GM15510 (cell line): ENCODE results near the gene ZNF142.

ENCODE experiments used
- POLR2A ChIP-seq: IDR thresholded peaks from 3 replicates; pipeline ENCODE4 v1.6.1; 2011; ENCODE audit warnings: borderline replicate concordance; ENCODE audit not compliant: insufficient read length; ENCODE audit errors: extremely low read depth

ZNF142 gene

GRCh38 chr2:218663901-218664300, 4.5 kb upstream of the ZNF142 start:
- TF ChIP-seq POLR2A = no peak

DNA sequence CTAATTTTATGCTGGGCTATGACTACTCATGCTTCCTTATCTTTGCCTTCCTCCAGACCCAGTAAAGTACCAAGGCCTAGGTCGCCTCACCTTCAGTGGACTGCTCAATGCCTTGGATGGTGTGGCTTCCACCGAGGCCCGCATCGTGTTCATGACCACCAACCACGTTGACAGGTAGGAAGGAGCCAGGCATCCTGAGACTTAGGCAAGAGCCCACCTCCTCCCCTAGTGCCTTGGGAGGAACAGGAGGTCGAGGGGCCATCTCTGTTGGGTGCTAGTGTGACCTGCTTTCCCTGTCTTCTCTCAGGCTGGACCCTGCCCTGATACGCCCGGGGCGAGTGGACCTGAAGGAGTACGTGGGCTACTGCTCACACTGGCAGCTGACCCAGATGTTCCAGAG, 3.4 kb upstream of the ZNF142 start:
- TF ChIP-seq POLR2A = no peak

DNA sequence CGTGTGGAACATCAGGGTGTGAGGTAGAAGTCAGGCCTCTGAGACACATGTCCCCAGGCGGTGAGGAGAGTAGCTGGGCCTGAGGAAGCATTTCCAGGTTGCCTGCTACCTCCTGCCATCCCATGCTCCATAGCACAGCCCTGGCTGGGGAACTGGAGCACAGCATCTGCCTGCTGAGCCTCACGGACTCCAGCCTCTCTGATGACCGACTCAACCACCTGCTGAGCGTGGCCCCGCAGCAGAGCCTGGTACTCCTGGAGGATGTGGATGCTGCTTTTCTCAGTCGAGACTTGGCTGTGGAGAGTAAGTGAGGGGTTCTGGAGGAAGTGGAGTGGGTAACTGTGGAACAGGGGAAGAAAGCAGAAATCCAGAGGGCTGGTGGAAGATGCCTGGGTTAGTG, 3.0 kb upstream of the ZNF142 start:
- TF ChIP-seq POLR2A = no peak

- TF ChIP-seq POLR2A = no peak
These were observed 550 bp upstream of the ZNF142 start for GRCh38 chr2:218659988-218660358.

DNA sequence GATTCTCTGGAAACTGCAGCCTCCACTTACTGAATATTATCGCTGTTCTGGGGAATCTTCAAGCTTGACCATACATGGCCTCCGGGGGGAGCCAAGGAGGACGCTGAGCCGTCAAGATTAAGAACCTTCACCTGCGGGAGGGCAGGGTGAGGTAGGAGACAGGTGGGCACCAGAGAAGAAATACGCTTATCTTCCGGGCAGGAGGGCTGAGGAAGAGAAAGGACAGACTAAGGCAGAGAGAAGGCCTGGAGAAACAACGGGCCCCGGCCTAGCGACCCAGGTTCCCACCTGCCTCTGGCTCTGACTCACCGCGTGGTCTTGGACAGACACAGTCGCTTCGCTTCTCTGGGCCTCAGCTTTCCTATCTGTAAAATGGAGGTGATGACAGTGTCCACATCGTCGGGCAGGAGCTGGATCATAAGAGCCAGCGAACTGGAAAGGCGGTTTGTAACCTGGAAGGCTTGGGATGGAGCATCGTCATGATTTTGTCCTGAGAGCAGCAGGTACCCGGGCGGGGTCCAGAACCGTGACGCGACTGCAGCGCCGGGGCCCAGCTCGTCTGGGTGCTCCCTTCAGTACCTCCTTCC, 659 bp downstream of the ZNF142 start:
- TF ChIP-seq POLR2A = no peak

- TF ChIP-seq POLR2A = no peak
These were observed 3.7 kb downstream of the ZNF142 start for GRCh38 chr2:218655751-218656150.

DNA sequence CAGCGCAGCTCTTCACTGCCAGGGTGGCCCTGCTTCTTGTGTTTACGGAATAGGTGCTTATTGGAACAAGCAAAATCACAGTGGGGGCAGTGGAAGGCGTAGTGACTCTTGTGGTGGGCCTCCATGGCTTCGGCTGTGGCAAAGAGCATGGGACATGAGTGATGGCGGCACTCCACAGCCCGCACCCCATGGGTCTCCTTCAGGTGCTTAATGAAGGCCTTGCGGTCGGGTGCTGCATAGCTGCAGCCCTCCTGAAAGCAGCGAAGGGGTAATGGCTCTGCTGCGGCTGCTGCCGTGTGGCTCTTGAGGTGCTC, 10.7 kb downstream of the ZNF142 start:
- no peak for TF ChIP-seq POLR2A

DNA sequence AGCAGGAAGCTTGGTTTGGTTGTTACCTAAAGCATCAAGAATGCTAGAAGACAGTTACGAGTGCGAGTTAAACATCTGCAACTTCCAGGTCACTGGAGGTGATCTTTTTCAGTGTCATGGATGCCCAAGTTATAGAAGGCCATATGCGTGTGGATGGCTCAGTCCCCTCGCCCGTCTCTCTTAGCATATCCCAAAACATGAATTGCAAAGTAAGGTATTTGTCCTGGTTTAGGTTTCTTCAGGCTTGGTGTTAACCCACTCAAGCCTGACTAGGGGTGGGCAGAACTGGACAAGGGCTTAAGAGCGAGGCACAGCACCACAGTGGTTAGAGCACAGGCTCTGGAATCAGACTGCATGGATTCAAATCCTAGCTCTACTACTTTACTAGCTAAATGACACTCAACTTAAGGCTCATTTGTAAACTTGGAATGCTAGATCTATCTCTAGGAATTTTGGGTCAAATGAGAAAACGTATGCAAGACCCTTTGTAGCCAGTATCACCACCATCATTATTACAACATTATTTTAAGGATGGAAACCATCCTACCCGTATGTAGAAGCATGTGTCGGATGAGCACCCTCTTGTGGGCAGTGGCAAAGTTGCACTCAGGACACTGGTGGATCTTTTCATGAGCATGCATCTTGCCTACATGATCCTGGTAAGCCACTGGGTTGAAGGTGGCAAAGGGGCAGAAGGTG, 11.2 kb downstream of the ZNF142 start:
- no peak for TF ChIP-seq POLR2A

DNA sequence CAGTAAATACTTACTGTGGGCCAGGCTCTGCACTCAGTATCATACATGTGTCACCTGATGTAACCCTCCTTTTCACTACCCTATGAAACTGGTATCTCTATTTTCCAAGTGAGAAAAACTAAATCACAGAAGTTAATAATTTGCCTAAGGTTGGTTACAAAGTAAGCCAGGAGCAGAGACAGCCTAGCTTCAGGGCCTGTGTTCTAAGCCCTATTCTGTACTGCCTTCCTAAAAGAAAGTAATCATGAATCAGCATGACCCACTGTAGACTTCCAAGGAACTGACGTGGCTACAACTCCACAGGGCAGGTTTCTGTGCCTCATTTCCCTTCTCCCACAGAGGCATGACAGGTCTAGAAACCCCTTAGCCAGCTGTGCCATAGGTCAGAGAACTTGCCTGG, 14.3 kb downstream of the ZNF142 start:
- TF ChIP-seq POLR2A = no peak

DNA sequence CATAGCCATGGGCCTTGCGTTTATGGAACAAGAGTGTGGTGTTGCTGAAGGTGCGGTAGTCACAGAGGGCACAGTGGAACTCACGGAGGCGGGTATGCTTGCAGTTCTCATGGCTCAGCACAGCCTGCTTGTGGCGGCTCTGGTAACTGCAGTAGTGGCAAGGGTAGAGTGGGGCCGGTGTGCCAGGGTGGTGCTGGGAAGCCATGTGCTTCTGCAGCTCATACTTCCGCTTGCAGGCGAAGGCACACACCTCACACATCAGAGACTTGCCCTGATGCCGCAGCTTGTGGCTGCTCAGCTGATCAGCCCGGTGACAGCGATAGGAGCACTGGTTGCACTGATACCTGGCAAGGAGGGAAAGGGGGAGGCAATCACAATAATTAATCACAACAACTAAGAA, 14.7 kb downstream of the ZNF142 start:
- no peak for TF ChIP-seq POLR2A

- no peak for TF ChIP-seq POLR2A
These were observed 15.6 kb downstream of the ZNF142 start for GRCh38 chr2:218643751-218644310.

DNA sequence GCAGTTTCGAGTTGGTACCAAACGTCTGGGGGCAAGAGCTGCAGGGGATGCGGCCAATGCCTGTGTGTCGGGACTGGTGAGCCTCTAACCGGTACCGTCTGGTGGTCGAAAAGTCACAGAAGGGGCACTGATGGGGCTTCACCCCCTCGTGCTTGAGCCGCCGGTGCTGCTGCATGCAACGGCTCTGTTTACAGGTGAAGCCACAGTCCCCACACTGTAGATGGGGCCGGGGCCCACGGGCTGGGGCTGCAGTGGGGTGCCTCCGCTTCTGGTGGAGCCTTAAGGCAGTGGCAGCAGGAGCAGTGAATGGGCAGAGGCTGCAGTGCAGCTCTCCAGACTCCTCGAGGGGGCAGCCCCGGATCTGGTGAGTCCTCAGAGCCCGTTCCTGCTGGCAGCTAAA, 16.6 kb downstream of the ZNF142 start:
- no peak for TF ChIP-seq POLR2A

- no peak for TF ChIP-seq POLR2A
These were observed 17.2 kb downstream of the ZNF142 start for GRCh38 chr2:218642121-218642656.

DNA sequence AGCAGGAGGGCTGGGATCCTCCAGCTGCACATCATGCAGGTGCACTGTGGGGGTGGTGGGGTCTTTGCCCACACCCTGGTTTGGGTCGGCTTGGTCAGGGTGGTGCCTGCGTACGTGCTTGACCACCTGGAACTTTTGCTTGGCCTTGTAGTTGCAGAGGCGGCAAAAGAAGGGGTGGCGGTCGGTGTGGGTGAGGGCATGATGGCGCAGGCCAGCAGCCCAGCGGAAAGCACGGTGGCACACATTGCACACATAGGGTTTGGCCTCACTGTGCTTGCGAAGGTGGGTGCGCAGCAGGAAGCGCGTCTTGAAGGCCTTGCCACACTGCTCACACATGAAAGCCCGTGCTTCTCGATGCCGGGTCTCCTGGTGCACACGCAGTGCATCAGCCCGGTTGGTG, 21.1 kb downstream of the ZNF142 start:
- TF ChIP-seq POLR2A = no peak

DNA sequence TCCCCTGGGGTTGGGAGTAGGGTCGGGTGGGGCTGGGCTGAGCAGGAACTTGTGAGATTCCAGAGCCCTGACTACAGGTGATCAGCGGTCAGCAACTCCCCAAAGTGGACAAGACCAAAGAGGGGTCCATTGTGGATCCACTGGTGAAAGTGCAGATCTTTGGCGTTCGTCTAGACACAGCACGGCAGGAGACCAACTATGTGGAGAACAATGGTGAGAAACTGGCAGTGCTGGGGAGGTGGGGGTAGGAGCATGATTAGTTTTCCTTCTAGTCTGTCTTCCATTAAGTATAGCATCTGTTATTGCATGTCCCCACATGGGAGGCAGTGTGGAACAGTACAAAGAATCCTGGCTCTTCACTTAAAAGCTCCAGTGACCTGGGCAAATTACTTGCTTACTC, 23.7 kb downstream of the ZNF142 start:
- no peak for TF ChIP-seq POLR2A

- no peak for TF ChIP-seq POLR2A
These were observed 27.6 kb downstream of the ZNF142 start for GRCh38 chr2:218631837-218632236.

DNA sequence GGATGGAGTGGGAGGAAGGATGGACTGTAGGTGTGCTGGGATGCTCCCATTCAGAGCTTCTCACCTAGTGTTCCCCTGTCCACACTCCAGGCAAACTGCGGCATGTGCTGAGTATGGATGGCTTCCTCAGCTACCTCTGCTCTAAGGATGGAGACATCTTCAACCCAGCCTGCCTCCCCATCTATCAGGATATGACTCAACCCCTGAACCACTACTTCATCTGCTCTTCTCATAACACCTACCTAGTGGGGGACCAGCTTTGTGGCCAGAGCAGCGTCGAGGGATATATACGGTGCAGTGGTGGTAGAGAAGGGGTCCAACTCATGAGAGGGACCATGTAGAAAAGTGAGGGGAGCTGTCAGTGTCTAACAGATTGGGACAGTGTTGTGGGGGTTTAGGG, 31.5 kb downstream of the ZNF142 start:
- TF ChIP-seq POLR2A = no peak

- no peak for TF ChIP-seq POLR2A
These were observed 33.1 kb downstream of the ZNF142 start for GRCh38 chr2:218626369-218626768.

GRCh38 chr2:218623366-218623705, 36.1 kb downstream of the ZNF142 start:
- no peak for TF ChIP-seq POLR2A
